Kasumi-1 (cell line): ENCODE data around the gene FDXR.

Source experiments
- DNase-seq, 2 experiments: peaks; one replicate each; lab custom pipeline; 2025; lab: John Stamatoyannopoulos, UW

The FDXR gene

GRCh38 chr17:74857191-74857590 lies 15.6 kb downstream of the FDXR start:
- no peak for DNase-seq

GRCh38 chr17:74856112-74856511 lies 16.7 kb downstream of the FDXR start:
- no peak for DNase-seq

GRCh38 chr17:74855323-74855722 lies 17.5 kb downstream of the FDXR start:
- no peak for DNase-seq

- DNase-seq: no peak
These were observed 18.0 kb downstream of the FDXR start for GRCh38 chr17:74854792-74855191.

- DNase-seq: no peak
These were observed 19.1 kb downstream of the FDXR start for GRCh38 chr17:74853669-74854068.

- no peak for DNase-seq
These were observed 19.8 kb downstream of the FDXR start for GRCh38 chr17:74853048-74853397.

GRCh38 chr17:74852237-74853047 lies 20.4 kb downstream of the FDXR start:
- no peak for DNase-seq

- no peak for DNase-seq
These were observed 21.1 kb downstream of the FDXR start for GRCh38 chr17:74851612-74852236.

GRCh38 chr17:74850914-74851313 lies 21.9 kb downstream of the FDXR start:
- DNase-seq: no peak

GRCh38 chr17:74850310-74850709 lies 22.5 kb downstream of the FDXR start:
- DNase-seq: no peak

- no peak for DNase-seq
These were observed 24.0 kb downstream of the FDXR start for GRCh38 chr17:74848656-74849399.

GRCh38 chr17:74846621-74847020 lies 26.2 kb downstream of the FDXR start:
- DNase-seq: no peak

- DNase-seq: no peak
These were observed 29.5 kb downstream of the FDXR start for GRCh38 chr17:74843352-74843627.

GRCh38 chr17:74842599-74843351 lies 30.0 kb downstream of the FDXR start:
- DNase-seq: peak; percentile 35 to 61

- DNase-seq: no peak
These were observed 30.6 kb downstream of the FDXR start for GRCh38 chr17:74842146-74842598.

- DNase-seq: peak; percentile 74 to 83
These were observed 31.7 kb downstream of the FDXR start for GRCh38 chr17:74840989-74841666.

GRCh38 chr17:74839990-74840852 lies 32.6 kb downstream of the FDXR start:
- DNase-seq: no peak

- DNase-seq: no peak
These were observed 34.5 kb downstream of the FDXR start for GRCh38 chr17:74838274-74838673.

GRCh38 chr17:74836691-74837467 lies 35.9 kb downstream of the FDXR start:
- DNase-seq: no peak

- no peak for DNase-seq
These were observed 36.6 kb downstream of the FDXR start for GRCh38 chr17:74836191-74836590.
